Astrocyte of the cerebellum (primary cell): ENCODE data around the gene ISM2.

Source experiments
- DNase-seq: peaks from one replicate; pipeline ENCODE4 v3.0.0-alpha.2; 2011; ENCODE audit warnings: low read depth
- H3K4me3 ChIP-seq: 2 replicates; pipeline ENCODE4 v1.5.1; 2011; ENCODE audit warnings: mild to moderate bottlenecking, low read depth, low read length, moderate library complexity
- in situ Hi-C: cut with HindIII; loops from 2 replicates; pipeline ENCODE4 v1.10.0; 2017; ENCODE audit warnings: low sequenced_read_pairs
- TF ChIP-seq, protein P1 (sequence below): IDR thresholded peaks from 2 replicates; pipeline ENCODE4 v1.5.1; 2012; ENCODE audit warnings: low read length, low read depth, moderate library complexity, mild to moderate bottlenecking; ENCODE audit errors: missing control alignments

The ISM2 gene

DNA sequence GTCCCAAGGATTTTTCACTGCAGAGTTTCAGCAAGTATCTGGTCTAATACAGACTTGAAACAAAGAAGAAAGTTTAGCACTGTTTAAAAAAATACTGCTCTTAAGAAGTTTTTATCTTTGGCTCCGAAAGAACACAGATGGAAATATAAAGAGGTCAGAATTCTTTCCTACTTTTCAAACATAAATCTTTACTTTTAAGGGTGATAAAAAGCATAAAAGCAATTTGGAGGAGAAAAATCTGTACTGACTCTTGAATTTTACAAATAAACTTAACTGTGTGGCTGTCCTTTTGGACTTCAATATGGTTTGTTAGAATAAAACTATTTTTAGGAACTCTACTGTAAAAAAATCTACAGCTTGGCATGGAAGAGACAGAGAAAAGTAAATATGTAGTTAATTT, 27.6 kb upstream of the ISM2 start:
- no peak for DNase-seq
- H3K4me3 ChIP-seq: no peak overlapping the region
- in situ Hi-C loops: no loop called here
- TF ChIP-seq, protein P1, sequence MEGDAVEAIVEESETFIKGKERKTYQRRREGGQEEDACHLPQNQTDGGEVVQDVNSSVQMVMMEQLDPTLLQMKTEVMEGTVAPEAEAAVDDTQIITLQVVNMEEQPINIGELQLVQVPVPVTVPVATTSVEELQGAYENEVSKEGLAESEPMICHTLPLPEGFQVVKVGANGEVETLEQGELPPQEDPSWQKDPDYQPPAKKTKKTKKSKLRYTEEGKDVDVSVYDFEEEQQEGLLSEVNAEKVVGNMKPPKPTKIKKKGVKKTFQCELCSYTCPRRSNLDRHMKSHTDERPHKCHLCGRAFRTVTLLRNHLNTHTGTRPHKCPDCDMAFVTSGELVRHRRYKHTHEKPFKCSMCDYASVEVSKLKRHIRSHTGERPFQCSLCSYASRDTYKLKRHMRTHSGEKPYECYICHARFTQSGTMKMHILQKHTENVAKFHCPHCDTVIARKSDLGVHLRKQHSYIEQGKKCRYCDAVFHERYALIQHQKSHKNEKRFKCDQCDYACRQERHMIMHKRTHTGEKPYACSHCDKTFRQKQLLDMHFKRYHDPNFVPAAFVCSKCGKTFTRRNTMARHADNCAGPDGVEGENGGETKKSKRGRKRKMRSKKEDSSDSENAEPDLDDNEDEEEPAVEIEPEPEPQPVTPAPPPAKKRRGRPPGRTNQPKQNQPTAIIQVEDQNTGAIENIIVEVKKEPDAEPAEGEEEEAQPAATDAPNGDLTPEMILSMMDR: no peak

DNA sequence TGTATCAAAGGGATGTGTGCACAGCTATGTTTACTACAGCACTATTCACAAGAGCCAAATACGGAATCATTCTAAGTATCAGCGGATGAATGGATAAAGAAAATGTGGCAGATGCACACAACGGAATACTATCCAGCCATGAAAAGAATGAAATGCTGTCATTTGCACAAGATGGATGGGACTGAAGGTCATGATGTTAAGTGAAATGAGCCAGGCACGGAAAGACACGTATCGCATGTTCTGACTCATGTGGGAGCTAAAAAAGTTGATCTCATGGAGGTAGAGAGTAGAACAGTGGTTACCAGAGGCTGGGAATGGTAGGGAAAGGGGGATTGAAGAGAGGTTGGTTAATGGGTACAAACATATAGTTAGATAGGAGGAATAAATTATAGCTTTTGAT, 25.9 kb upstream of the ISM2 start:
- in situ Hi-C loops: loop anchor here (5.0 kb wide), 1 partner anchor 37 kb away; no protein-coding TSS in a partner anchor
- no peak for DNase-seq
- TF ChIP-seq, protein P1: no peak
- H3K4me3 ChIP-seq: no peak overlapping the region

DNA sequence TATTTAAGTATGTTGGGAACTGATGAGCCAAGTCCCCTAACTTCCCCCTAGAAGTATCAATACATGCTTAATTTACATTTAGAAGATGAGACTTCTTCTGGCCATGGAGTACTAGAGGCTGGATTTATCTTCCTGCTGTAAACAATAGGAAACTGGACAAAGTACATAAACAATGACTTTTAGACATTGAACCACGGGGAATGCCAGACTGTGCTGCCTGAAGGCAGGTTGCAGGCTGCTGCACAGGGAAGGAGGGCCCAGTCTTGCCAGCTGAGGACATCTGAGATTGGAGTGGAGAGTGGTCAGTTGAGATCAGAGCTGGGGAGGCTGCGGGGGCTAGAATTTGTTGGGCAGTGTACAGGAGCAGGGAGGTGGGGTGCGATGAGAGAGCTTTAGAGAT, 24.5 kb upstream of the ISM2 start:
- DNase-seq: no peak
- TF ChIP-seq, protein P1: no peak
- H3K4me3 ChIP-seq: no peak overlapping the region
- in situ Hi-C loops: loop anchor here (5.0 kb wide), 1 partner anchor 36 kb away; no protein-coding TSS in a partner anchor

DNA sequence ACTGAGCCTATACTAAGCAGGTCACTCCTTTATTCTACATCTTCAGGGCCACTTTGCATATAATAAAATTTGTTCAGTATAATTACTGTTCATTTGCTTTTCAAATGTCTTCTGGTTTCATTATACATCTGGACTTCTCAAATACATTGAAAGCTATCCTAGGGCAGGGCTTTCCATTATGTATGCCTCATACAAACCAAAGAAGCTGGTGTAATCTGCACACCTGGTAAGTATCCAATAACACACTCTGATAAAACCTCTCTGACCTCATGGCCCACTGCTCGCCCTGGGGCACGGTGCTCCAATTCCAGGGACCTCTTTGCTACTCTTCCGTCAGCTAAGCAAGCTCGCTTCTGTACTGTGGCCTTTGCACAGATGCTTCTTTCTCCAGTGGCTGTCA, 21.9 kb upstream of the ISM2 start:
- no peak overlapping the region for H3K4me3 ChIP-seq
- TF ChIP-seq, protein P1: no peak
- DNase-seq: no peak
- in situ Hi-C loops: loop anchor here (5.0 kb wide), 1 partner anchor 33 kb away; no protein-coding TSS in a partner anchor

DNA sequence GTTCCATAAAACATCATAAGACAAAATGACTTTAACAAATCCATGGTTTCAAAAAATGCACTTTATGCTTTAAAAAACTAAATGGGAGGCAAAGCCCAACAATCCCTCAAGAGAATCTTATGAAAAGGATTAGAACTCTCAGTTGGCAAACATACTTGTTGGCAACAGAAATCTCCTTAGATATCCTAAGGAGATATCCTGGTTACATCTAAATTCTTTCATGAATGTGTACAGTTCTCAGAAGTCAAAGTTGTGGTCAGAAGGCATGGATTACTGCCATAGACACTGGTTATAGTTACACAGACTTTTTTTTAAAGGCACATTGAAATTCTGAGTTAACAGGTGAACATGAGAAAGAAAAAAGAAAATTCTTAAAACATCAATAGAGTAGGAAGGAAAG, 17.5 kb upstream of the ISM2 start:
- in situ Hi-C loops: no loop called here
- H3K4me3 ChIP-seq: no peak overlapping the region
- TF ChIP-seq, protein P1: no peak
- peak; percentile 4 for DNase-seq

DNA sequence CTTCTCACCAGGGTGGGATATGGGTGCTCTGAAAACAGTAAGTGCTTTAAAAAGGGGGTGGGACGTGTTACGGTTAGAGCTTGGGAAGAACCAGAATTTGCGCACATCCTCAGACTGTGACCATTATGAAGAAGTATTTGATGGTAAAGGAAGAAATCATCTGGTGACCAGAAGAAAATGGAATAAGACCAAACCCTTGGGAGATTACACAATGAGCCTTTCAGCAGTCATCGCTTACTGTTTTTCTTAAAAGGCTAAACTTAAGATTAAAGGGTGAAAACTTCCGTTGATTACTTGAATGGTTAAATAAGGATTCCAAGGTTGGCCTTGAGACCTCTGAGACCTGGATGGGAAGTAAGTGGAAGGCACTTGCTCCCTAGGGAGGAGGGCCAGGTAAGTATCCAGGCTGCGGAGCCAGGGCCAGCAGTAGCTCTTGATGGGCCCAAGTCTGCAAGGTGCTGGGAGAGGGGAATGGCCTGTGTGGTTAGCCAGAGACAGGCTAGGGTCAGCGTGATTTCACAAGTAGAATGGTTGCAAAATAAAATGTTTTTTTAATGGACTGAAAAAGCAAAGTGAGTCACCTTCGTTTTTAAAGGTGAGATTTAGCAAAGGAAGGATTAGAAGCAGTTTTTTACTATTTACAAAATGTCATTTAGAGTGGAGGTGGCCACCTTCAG, 13.0 kb upstream of the ISM2 start:
- in situ Hi-C loops: no loop called here
- no peak for DNase-seq
- TF ChIP-seq, protein P1: no peak
- no peak overlapping the region for H3K4me3 ChIP-seq
